ENCODE measurements around the gene DENND10.
"Not testable (repeated sequence)": the region's sequence is repeated elsewhere in the genome, so short reads cannot be mapped to it uniquely, and the experiment has no call there.

DENND10 gene

GRCh38 chr10:119098576-119098975 is 5.3 kb upstream of the DENND10 start:
- no peak for DNase-seq (ENCODE audit: low read depth)

DNA sequence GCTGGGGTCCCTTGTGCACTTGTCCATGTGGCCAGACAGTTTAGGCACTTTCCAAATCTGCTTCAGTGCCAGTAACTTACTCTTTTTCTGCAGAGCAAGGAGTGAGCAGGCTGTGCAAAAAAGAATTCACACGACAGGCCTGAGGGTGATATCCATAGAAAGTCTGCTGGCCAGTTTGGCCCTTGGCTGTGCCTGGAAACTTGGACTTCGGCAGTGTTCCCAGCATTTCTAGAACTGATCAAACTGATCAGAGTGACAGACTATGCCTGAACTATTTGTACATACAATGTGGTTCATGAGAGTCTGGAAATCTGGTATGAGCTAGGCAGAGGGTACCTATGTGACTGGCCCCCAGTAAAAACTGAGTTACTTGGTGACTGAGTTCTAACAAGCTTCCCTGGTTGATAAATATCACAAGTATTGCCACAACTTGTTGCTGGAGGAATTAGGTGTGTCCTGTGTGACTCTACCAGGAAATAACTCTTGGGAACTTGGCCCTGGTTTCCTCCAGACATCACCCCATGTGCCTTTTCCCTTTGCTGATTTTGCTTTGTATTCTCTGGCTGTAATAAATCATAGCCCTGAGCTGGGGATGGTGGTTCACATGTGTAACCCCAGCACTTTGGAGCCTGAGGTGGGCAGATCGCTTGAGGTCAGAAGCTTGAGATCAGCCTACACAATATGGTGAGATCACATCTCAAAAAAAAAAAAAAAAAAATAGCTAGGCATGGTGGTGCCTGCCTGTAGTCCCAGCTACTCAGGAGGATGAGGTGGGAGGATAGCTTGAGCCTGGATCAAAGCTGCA is 3.3 kb upstream of the DENND10 start:
- DNase-seq (ENCODE audit: low read depth) = no peak

- DNase-seq (ENCODE audit: low read depth) = no peak
Measured at GRCh38 chr10:119101366-119102098, 2.4 kb upstream of the DENND10 start.

GRCh38 chr10:119103241-119103902 is 541 bp upstream of the DENND10 start:
- DNase-seq (ENCODE audit: low read depth) = no peak

DNA sequence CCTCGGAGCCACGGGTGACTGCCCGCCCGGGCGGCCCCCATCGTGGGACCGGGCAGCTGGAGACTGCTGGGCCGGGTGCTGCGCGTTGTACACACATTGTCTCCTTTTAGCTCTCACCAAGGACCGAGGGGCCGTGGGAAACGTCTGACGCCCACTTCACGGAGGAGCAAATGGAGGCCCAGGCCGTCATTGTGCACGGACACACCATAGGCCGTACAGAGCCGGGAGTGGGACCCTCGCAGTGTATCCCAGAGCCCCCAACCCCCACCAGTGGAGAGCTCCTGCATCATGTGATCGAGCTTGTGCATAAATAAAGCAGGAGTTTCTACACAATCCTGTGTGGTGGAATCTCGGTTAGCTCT is 722 bp downstream of the DENND10 start:
- DNase-seq (ENCODE audit: low read depth) = no peak

GRCh38 chr10:119105155-119105554 is 1.2 kb downstream of the DENND10 start:
- DNase-seq (ENCODE audit: low read depth) = no peak

GRCh38 chr10:119105899-119106298 is 2.0 kb downstream of the DENND10 start:
- DNase-seq (ENCODE audit: low read depth) = not testable (repeated sequence)

GRCh38 chr10:119107106-119107505 is 3.2 kb downstream of the DENND10 start:
- DNase-seq (ENCODE audit: low read depth) = not testable (repeated sequence)

GRCh38 chr10:119107771-119108170 is 3.9 kb downstream of the DENND10 start:
- not testable (repeated sequence) for DNase-seq (ENCODE audit: low read depth)

GRCh38 chr10:119112056-119112455 is 8.1 kb downstream of the DENND10 start:
- peak; percentile 40 for DNase-seq (ENCODE audit: low read depth)

- DNase-seq (ENCODE audit: low read depth) = peak; percentile 83
Measured at GRCh38 chr10:119113751-119114732, 10.1 kb downstream of the DENND10 start.

DNA sequence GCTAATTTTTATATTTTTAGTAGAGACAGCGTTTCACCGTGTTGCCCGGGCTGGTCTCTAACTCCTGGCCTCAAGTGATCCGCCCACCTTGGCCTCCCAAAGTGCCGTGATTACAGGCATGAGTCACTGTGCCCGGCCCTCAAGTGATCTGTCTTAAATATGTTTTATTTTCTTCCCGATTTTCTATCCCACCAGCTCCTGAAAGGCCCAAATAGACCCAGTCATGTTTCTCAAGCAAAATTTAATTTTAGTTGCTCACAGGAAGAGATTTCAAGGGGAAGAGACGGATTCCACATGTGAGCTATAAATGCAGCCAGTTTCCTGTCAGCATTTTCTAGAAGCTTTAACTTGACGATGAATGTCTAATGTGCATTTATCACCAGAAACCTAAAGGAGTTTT is 12.0 kb downstream of the DENND10 start:
- DNase-seq (ENCODE audit: low read depth) = no peak

GRCh38 chr10:119116326-119116951 is 12.5 kb downstream of the DENND10 start:
- DNase-seq (ENCODE audit: low read depth) = no peak

- DNase-seq (ENCODE audit: low read depth) = no peak
Measured at GRCh38 chr10:119118231-119118630, 14.3 kb downstream of the DENND10 start.

GRCh38 chr10:119119400-119119799 is 15.5 kb downstream of the DENND10 start:
- DNase-seq (ENCODE audit: low read depth) = no peak

- DNase-seq (ENCODE audit: low read depth) = no peak
Measured at GRCh38 chr10:119120413-119120867, 16.5 kb downstream of the DENND10 start.

DNA sequence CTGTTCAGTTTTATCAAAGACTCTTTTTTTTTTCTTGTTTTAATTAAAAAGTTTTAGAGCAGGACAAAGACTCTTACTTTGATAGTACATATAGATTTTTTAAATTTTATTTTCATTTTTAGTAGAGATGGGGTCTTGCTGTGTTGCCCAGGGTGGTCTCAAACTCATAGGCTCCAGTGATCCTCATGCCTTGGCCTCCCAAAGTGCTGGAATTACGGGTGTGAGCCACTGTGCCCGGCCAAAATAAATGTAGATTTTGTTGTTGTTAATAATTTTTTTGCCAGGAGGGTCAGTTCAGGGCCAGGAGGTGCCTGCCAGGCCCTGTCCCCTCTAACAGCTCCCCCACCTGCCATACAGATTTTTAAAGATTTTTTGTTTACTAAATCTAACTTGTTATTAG is 17.0 kb downstream of the DENND10 start:
- DNase-seq (ENCODE audit: low read depth) = no peak

DNA sequence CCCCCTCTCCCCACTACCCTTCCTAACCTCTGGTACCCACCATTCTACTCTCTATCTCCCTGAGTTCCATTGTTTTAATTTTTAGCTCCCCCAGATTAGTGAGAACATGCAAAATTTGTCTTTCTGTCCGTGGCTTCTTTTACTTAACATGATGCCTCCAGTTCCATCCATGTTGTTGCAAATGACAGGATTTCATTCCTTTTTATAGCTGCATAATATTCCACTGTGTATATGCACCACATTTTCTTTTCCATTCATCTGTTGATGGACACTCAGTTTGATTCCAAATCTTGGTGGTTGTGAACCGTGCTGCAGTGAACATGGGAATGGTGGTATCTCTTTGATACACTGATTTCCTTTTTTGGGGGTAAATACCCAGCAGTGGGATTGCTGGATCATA is 22.0 kb downstream of the DENND10 start:
- no peak for DNase-seq (ENCODE audit: low read depth)

DNA sequence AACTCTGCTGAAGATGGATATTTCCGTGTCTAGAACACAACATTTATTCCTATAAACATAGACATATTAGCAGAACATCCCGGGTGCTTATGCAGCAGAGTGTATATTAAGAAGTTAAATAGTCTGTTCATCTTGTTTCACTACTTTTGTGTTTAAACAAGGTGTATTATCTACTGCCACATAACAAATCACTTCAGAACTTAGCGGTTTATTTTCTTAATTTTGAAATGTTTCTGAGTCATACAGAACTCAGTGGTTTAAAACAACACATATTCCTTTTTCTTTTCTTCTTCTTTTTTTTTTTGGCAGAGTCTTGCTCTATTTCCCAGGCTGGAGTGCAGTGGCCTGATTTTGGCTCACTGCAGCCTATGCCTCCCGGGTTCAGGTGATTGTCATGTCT is 25.8 kb downstream of the DENND10 start:
- DNase-seq (ENCODE audit: low read depth) = no peak

GRCh38 chr10:119131512-119132240 is 27.8 kb downstream of the DENND10 start:
- no peak for DNase-seq (ENCODE audit: low read depth)
